HCT116 (cell line): ENCODE results near the gene MRFAP1L1. TPM values are rescaled to one million over a fixed set of nuclear protein-coding genes. Genes with fewer than 3 reads are reported as not detected.
A peak's percentile ranks its signal among the peaks of the same experiment; 100 is the strongest.

Experiments used
- ATAC-seq: fragments of 200-7000 bp; cut with Tn5 transposase; 2 replicates; pipeline ENCODE4 v1.9.1; 2020; ENCODE audit warnings: mild to moderate bottlenecking, moderate library complexity
- BruUV-seq: library from RNA; stranded (reverse); fragments of 400-500 nt; replicated peaks from 2 replicates; lab custom pipeline; 2021; lab: Mats Ljungman, UMichigan
- CTCF ChIA-PET: fragments of 300-600 bp; sonication (Branson Sonifier 250); formaldehyde crosslinking; loops from one replicate; lab custom pipeline; 2021; ENCODE audit warnings: antibody characterized with exemption; lab: Charles Lee
- POLR2A ChIA-PET: fragments of 300-600, 350-600 bp; sonication (Branson Sonifier 250); formaldehyde crosslinking; loops from one replicate; lab custom pipeline; 2021; ENCODE audit warnings: antibody characterized with exemption; lab: Charles Lee
- RAD21 ChIA-PET, 2 experiments: fragments of 300-600 bp; sonication (Branson Sonifier 250); formaldehyde crosslinking; loops; one replicate each; lab custom pipeline; 2023; ENCODE audit warnings: low total read pairs in 2 of 2; ENCODE audit not compliant: uncharacterized antibody in 2 of 2, unreplicated experiment in 2 of 2, low non-redundant PET in 1 of 2; lab: Charles Lee
- DNase-seq: peaks from one replicate; pipeline ENCODE4 v3.0.0-alpha.2; 2010; ENCODE audit warnings: low read depth, low spot score
- H2AFZ ChIP-seq: fragments of 200-600 bp; shearing (Covaris generic), sonication (generic); 2 replicates; pipeline ENCODE4 v1.6.1; 2017; ENCODE audit warnings: low read depth, mixed run types, mixed read lengths, antibody characterized with exemption, low read length; ENCODE audit not compliant: poor library complexity, severe bottlenecking
- H3K27ac ChIP-seq: 2 replicates; pipeline ENCODE4 v1.5.1; 2012; ENCODE audit warnings: low read depth, low read length
- H3K27me3 ChIP-seq: fragments of 200-600 bp; sonication (generic); 2 replicates; pipeline ENCODE4 v1.6.1; 2016; ENCODE audit warnings: mixed run types, low read length, mixed read lengths; ENCODE audit not compliant: insufficient read depth
- H3K36me3 ChIP-seq, 2 experiments: fragments of 200-500 bp in 1 of 2; fragments of 200-600 bp in 1 of 2; sonication (Bioruptor generic) in 1 of 2; sonication (generic) in 1 of 2; 2 replicates each; pipeline versions ENCODE4 v1.5.1 to v1.6.1; 2014 to 2016; ENCODE audit warnings: low read length in 2 of 2, inconsistent platforms in 1 of 2, mixed read lengths in 1 of 2, mixed run types in 1 of 2; ENCODE audit not compliant: insufficient read depth in 2 of 2, control insufficient read depth in 1 of 2
- H3K4me1 ChIP-seq, 2 experiments: fragments of 200-600 bp in 1 of 2; sonication (generic) in 1 of 2; 2 replicates each; pipeline versions ENCODE4 v1.5.1 to v1.6.1; 2012 to 2017; ENCODE audit warnings: low read length in 2 of 2, inconsistent platforms in 1 of 2, mild to moderate bottlenecking in 1 of 2, mixed read lengths in 1 of 2, mixed run types in 1 of 2, moderate library complexity in 1 of 2; ENCODE audit not compliant: insufficient read depth in 2 of 2, control insufficient read depth in 1 of 2
- H3K4me2 ChIP-seq: fragments of 200-600 bp; sonication (generic); 2 replicates; pipeline ENCODE4 v1.6.1; 2017; ENCODE audit warnings: mixed run types, low read length, mixed read lengths
- H3K4me3 ChIP-seq, 2 experiments: fragments of 200-600 bp in 1 of 2; sonication (generic) in 1 of 2; replicated peaks in 1 of 2; 2 replicates each; pipeline ENCODE4 v1.5.1; 2011 to 2016; ENCODE audit warnings: low read length in 2 of 2, control low read depth in 1 of 2, low read depth in 1 of 2, mild to moderate bottlenecking in 1 of 2, mixed read lengths in 1 of 2, mixed run types in 1 of 2
- H3K79me2 ChIP-seq: fragments of 200-600 bp; sonication (generic); 2 replicates; pipeline ENCODE4 v1.6.1; 2017; ENCODE audit warnings: mild to moderate bottlenecking, mixed run types, low read length, moderate library complexity, mixed read lengths; ENCODE audit not compliant: insufficient read depth
- H3K9ac ChIP-seq: fragments of 200-600 bp; sonication (generic); 2 replicates; pipeline ENCODE4 v1.6.1; 2016; ENCODE audit warnings: low read length, mixed read lengths
- H3K9me2 ChIP-seq: fragments of 200-600 bp; sonication (generic), shearing (Covaris generic); 2 replicates; pipeline ENCODE4 v1.6.1; 2017; ENCODE audit warnings: mixed run types, mild to moderate bottlenecking, moderate library complexity; ENCODE audit not compliant: insufficient read depth
- H3K9me3 ChIP-seq, 2 experiments: fragments of 200-500 bp in 1 of 2; fragments of 200-600 bp in 1 of 2; sonication (Bioruptor generic) in 1 of 2; sonication (generic) in 1 of 2; 2 replicates each; pipeline ENCODE4 v1.6.1; 2014 to 2017; ENCODE audit warnings: low read length in 2 of 2, mixed read lengths in 2 of 2, inconsistent platforms in 1 of 2, low read depth in 1 of 2, mild to moderate bottlenecking in 1 of 2, mixed run types in 1 of 2, moderate library complexity in 1 of 2; ENCODE audit not compliant: control insufficient read depth in 1 of 2, insufficient read depth in 1 of 2
- H4K20me1 ChIP-seq: fragments of 200-600 bp; sonication (generic), shearing (Covaris generic); 2 replicates; pipeline ENCODE4 v1.6.1; 2017; ENCODE audit warnings: mixed run types, mild to moderate bottlenecking, moderate library complexity; ENCODE audit not compliant: insufficient read depth
- ATF3 ChIP-seq: IDR thresholded peaks from 2 replicates; pipeline ENCODE4 v1.6.1; 2012
- MAX ChIP-seq: IDR thresholded peaks from 2 replicates; pipeline ENCODE4 v1.6.1; 2012
- POLR2A ChIP-seq: IDR thresholded peaks from 2 replicates; pipeline ENCODE4 v1.7.0; 2011; ENCODE audit warnings: borderline replicate concordance; ENCODE audit not compliant: insufficient read depth, insufficient read length; ENCODE audit errors: extremely low read depth
- POLR2AphosphoS5 ChIP-seq: IDR thresholded peaks from 2 replicates; pipeline ENCODE4 v1.6.1; 2011; ENCODE audit warnings: mild to moderate bottlenecking, low read depth, low read length, moderate library complexity
- RAD21 ChIP-seq: IDR thresholded peaks from 2 replicates; pipeline ENCODE4 v1.6.1; 2012; ENCODE audit warnings: low read depth, mild to moderate bottlenecking
- REST ChIP-seq: IDR thresholded peaks from 2 replicates; pipeline ENCODE4 v1.6.1; 2012; ENCODE audit warnings: low read depth
- SIN3A ChIP-seq: IDR thresholded peaks from 2 replicates; pipeline ENCODE4 v1.6.1; 2012; ENCODE audit warnings: low read depth
- ZBTB33 ChIP-seq: IDR thresholded peaks from 2 replicates; pipeline ENCODE4 v1.6.1; 2011; ENCODE audit warnings: mild to moderate bottlenecking, low read length, moderate library complexity; ENCODE audit not compliant: insufficient replicate concordance; ENCODE audit errors: extremely low read depth
- intact Hi-C: fragments of 100-400 bp; cut with micrococcal nuclease; formaldehyde crosslinking; loops from 2 replicates; pipeline ENCODE4 v1.10.0; 2022
- total RNA-seq: library from RNA; stranded (reverse); gene quantifications from one replicate; pipeline ENCODE4 v1.2.1, GENCODE V29; 2021; ENCODE audit not compliant: unreplicated experiment

Gene MRFAP1L1
- total RNA-seq, 1 experiment from 2014 or later: 43.0 TPM

- TF ChIP-seq RAD21 (no peak), REST (no peak), ATF3 (no peak), SIN3A (no peak), ZBTB33 (no peak)
These were observed 10.0 kb upstream of the MRFAP1L1 start (continued) for GRCh38 chr4:6719611-6720179.

DNA sequence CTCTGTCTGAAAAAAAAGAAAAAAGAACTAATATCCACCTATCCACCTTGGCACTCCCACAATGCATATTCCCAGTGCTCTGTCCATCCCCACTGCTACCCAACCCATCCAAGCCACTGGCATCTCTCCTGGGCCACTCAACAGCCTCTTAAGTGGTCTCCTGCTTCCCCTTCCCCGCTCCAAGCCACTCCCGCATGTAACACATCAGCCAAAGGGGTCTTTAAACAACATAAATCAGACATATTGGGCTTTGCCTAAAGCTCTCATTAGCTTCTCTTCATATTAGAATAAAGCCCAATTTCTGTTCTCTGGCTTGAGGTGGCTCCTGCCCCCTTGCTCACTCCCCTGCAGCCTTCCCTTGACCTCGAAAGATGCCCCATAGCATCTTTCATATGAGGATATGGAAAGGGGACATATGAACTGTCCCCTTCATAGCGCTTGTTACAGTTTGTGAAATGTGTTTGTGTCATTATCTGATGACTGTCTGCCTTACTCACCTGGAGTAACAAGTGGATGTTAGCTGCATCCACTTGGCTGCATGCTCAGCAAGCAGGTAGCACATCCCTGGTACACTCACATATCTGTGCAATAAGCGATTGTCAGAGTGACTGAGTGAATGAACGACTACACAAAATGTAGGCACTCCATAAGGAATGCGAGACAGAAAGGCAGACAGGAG is 9.4 kb upstream of the MRFAP1L1 start:
- no peak overlapping the region for H3K4me2 ChIP-seq
- DNase-seq (no peak), ATAC-seq (no peak)
- no peaks in the 10 kb centered on the region for H3K27me3 ChIP-seq
- H3K36me3 ChIP-seq: no peaks in the 10 kb centered on the region
- BruUV-seq: no TSS peak
- ChIA-PET POLR2A (interaction anchor here (0.7 kb wide), 1 partner anchor 191 kb away, joined by 6 read pairs; the partner anchor contains the start of gene TBC1D14), CTCF (interaction anchor here (0.7 to 4.9 kb wide), 6 partner anchors 14 to 363 kb away, joined by 3 to 92 read pairs (median 4); no protein-coding TSS in a partner anchor), RAD21 (no interaction called here)
- peaks cover 4 to 20% of the 10 kb centered on the region in 2 experiments; a peak in 3 of 4 replicates for H3K4me1 ChIP-seq
- no peaks in the 10 kb centered on the region for H3K9me3 ChIP-seq
- H2AFZ ChIP-seq: no peak overlapping the region
- H4K20me1 ChIP-seq: no peaks in the 10 kb centered on the region
- no peaks in the 10 kb centered on the region for H3K9me2 ChIP-seq
- no peak overlapping the region for H3K27ac ChIP-seq
- intact Hi-C loops: no loop called here
- H3K4me3 ChIP-seq: no peak overlapping the region
- TF ChIP-seq POLR2A: peak; percentile 52
- TF ChIP-seq POLR2AphosphoS5: peak; percentile 28; the same call in 1 of the 2 replicates
- TF ChIP-seq MAX: no peak
- H3K9ac ChIP-seq: no peak overlapping the region
- peaks cover 14% of the 10 kb centered on the region for H3K79me2 ChIP-seq
